Neural cell (in vitro differentiated cells): ENCODE data around the gene AKT3. TPM values are rescaled to one million over a fixed set of nuclear protein-coding genes. Genes with fewer than 3 reads are reported as not detected.

Experiments
- H2AFZ ChIP-seq: fragments of 200-600, 300-800 bp; sonication (generic), shearing (Covaris generic); 2 replicates; pipeline ENCODE4 v1.6.0; 2014; ENCODE audit warnings: low read depth, mild to moderate bottlenecking, antibody characterized with exemption, low read length, moderate library complexity
- H3F3A ChIP-seq: fragments of 200-600 bp; shearing (Covaris generic); 2 replicates; pipeline ENCODE4 v1.6.1; 2016; ENCODE audit warnings: mild to moderate bottlenecking, moderate library complexity, mixed read lengths, antibody characterized with exemption, low read length; ENCODE audit not compliant: insufficient read depth, poor library complexity, severe bottlenecking
- H3K27ac ChIP-seq: fragments of 200-600, 300-800 bp; sonication (generic), shearing (Covaris generic); 2 replicates; pipeline ENCODE4 v1.5.1; 2014; ENCODE audit warnings: mild to moderate bottlenecking, low read length, moderate library complexity
- H3K27me3 ChIP-seq: fragments of 300-800, 200-600 bp; sonication (generic), shearing (Covaris generic); 2 replicates; pipeline ENCODE4 v1.6.0; 2014; ENCODE audit warnings: mild to moderate bottlenecking, low read depth, low read length, moderate library complexity; ENCODE audit not compliant: insufficient read depth
- H3K36me3 ChIP-seq: fragments of 300-800, 200-600 bp; sonication (generic), shearing (Covaris generic); 2 replicates; pipeline ENCODE4 v1.5.1; 2014; ENCODE audit warnings: mild to moderate bottlenecking, antibody characterized with exemption, low read length, moderate library complexity; ENCODE audit not compliant: insufficient read depth
- H3K4me2 ChIP-seq: fragments of 300-800, 200-600 bp; sonication (generic), shearing (Covaris generic); 2 replicates; pipeline ENCODE4 v1.6.0; 2014; ENCODE audit warnings: mild to moderate bottlenecking, low read length
- H3K4me3 ChIP-seq: fragments of 300-800, 200-600 bp; sonication (generic), shearing (Covaris generic); 2 replicates; pipeline ENCODE4 v1.5.1; 2014; ENCODE audit warnings: mild to moderate bottlenecking, low read length, moderate library complexity
- H3K79me2 ChIP-seq: fragments of 200-600 bp; shearing (Covaris generic); replicated peaks from 2 replicates; pipeline ENCODE4 v1.6.0; 2014; ENCODE audit warnings: mild to moderate bottlenecking, low read length, moderate library complexity; ENCODE audit not compliant: insufficient read depth
- H3K9ac ChIP-seq: fragments of 300-800, 200-600 bp; sonication (generic), shearing (Covaris generic); 2 replicates; pipeline ENCODE4 v1.6.1; 2016; ENCODE audit warnings: mild to moderate bottlenecking, low read length, mixed read lengths
- H3K9me2 ChIP-seq: fragments of 200-600 bp; shearing (Covaris generic); 2 replicates; pipeline ENCODE4 v1.6.1; 2016; ENCODE audit warnings: mild to moderate bottlenecking, low read length, mixed read lengths; ENCODE audit not compliant: insufficient read depth
- H3K9me3 ChIP-seq: fragments of 200-600, 300-800 bp; sonication (generic), shearing (Covaris generic); 2 replicates; pipeline ENCODE4 v1.6.1; 2016; ENCODE audit warnings: mild to moderate bottlenecking, mixed run types, low read length, moderate library complexity, mixed read lengths
- H4K20me1 ChIP-seq: fragments of 200-600 bp; shearing (Covaris generic); 2 replicates; pipeline ENCODE4 v1.6.1; 2016; ENCODE audit warnings: mild to moderate bottlenecking, mixed run types; ENCODE audit not compliant: insufficient read depth
- EP300 ChIP-seq: fragments of 450-650 bp; conservative IDR thresholded peaks from 2 replicates; pipeline ENCODE4 v1.6.1; 2014; ENCODE audit warnings: antibody characterized with exemption, mild to moderate bottlenecking, moderate library complexity; ENCODE audit not compliant: poor library complexity, severe bottlenecking
- EZH2 ChIP-seq: fragments of 200-600, 300-800 bp; shearing (Covaris generic), sonication (generic); IDR thresholded peaks from 2 replicates; pipeline ENCODE4 v1.6.1; 2014; ENCODE audit warnings: antibody characterized with exemption, low read length, borderline replicate concordance, mild to moderate bottlenecking; ENCODE audit not compliant: insufficient read depth, poor library complexity, severe bottlenecking
- MXI1 ChIP-seq: fragments of 450-650 bp; conservative IDR thresholded peaks from 2 replicates; pipeline ENCODE4 v1.6.1; 2014; ENCODE audit warnings: antibody characterized with exemption, mild to moderate bottlenecking; ENCODE audit not compliant: poor library complexity, severe bottlenecking
- POLR2AphosphoS5 ChIP-seq: IDR thresholded peaks from 2 replicates; pipeline ENCODE4 v1.6.1; 2012
- RAD21 ChIP-seq: fragments of 450-650 bp; conservative IDR thresholded peaks from 2 replicates; pipeline ENCODE4 v1.6.1; 2014; ENCODE audit warnings: antibody characterized with exemption, mild to moderate bottlenecking, moderate library complexity
- SMC3 ChIP-seq: fragments of 450-650 bp; conservative IDR thresholded peaks from 2 replicates; pipeline ENCODE4 v1.6.1; 2014; ENCODE audit warnings: antibody characterized with exemption, mild to moderate bottlenecking, moderate library complexity; ENCODE audit not compliant: poor library complexity
- TAF1 ChIP-seq: IDR thresholded peaks from 2 replicates; pipeline ENCODE4 v1.6.1; 2012; ENCODE audit warnings: low read depth
- polyA plus RNA-seq: library from polyadenylated mRNA; depleted of rRNA; stranded (reverse); fragments of >200 nt; gene quantifications from 2 replicates; pipeline ENCODE4 v1.2.3, GENCODE V29; 2014
- TF ChIP-seq, protein P1 (sequence below): IDR thresholded peaks from 2 replicates; pipeline ENCODE4 v1.6.1; 2012; ENCODE audit warnings: borderline replicate concordance
- TF ChIP-seq, protein P2 (sequence below): fragments of 450-650 bp; IDR thresholded peaks from 2 replicates; pipeline ENCODE4 v1.5.1; 2014; ENCODE audit warnings: antibody characterized with exemption, mild to moderate bottlenecking, moderate library complexity; ENCODE audit not compliant: poor library complexity, severe bottlenecking

AKT3 gene
- polyA plus RNA-seq, 1 donor from 2014 or later, result 46.0 TPM

DNA sequence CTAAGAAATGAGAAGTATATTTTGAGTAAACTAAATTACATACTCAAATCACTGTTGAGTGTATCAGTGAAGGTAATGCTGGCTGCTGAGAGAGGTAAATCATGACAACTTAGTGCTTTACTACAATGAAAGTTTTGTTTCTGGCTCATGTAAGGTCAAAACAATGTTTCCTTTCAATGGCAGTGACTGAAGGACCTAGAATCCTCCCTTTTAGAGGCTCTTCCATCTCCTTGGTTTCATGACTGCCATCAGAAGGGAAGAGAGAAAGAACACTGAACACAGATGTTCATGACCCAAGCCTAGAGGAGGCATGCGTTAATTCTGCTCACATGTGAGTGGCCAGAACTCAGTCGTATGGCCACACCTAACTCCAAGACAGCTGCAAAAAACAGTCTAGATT lies 130.6 kb downstream of the AKT3 start:
- Histone ChIP-seq H3K4me3 (no peak overlapping the region), H3K4me2 (no peak overlapping the region), H3K27ac (no peak overlapping the region), H2AFZ (no peak overlapping the region), H3F3A (peaks cover 4% of the 10 kb centered on the region), H3K9me2 (no peaks in the 10 kb centered on the region), H3K9me3 (no peaks in the 10 kb centered on the region), H3K36me3 (no peaks in the 10 kb centered on the region), H4K20me1 (no peaks in the 10 kb centered on the region), H3K27me3 (no peaks in the 10 kb centered on the region), H3K79me2 (peaks cover 33% of the 10 kb centered on the region), H3K9ac (no peak overlapping the region)
- TF ChIP-seq EP300 (no peak), EZH2 (no peak), POLR2AphosphoS5 (no peak), TAF1 (no peak), SMC3 (no peak), RAD21 (no peak), MXI1 (no peak)
- TF ChIP-seq, protein P1, sequence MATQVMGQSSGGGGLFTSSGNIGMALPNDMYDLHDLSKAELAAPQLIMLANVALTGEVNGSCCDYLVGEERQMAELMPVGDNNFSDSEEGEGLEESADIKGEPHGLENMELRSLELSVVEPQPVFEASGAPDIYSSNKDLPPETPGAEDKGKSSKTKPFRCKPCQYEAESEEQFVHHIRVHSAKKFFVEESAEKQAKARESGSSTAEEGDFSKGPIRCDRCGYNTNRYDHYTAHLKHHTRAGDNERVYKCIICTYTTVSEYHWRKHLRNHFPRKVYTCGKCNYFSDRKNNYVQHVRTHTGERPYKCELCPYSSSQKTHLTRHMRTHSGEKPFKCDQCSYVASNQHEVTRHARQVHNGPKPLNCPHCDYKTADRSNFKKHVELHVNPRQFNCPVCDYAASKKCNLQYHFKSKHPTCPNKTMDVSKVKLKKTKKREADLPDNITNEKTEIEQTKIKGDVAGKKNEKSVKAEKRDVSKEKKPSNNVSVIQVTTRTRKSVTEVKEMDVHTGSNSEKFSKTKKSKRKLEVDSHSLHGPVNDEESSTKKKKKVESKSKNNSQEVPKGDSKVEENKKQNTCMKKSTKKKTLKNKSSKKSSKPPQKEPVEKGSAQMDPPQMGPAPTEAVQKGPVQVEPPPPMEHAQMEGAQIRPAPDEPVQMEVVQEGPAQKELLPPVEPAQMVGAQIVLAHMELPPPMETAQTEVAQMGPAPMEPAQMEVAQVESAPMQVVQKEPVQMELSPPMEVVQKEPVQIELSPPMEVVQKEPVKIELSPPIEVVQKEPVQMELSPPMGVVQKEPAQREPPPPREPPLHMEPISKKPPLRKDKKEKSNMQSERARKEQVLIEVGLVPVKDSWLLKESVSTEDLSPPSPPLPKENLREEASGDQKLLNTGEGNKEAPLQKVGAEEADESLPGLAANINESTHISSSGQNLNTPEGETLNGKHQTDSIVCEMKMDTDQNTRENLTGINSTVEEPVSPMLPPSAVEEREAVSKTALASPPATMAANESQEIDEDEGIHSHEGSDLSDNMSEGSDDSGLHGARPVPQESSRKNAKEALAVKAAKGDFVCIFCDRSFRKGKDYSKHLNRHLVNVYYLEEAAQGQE, result no peak
- TF ChIP-seq, protein P2, sequence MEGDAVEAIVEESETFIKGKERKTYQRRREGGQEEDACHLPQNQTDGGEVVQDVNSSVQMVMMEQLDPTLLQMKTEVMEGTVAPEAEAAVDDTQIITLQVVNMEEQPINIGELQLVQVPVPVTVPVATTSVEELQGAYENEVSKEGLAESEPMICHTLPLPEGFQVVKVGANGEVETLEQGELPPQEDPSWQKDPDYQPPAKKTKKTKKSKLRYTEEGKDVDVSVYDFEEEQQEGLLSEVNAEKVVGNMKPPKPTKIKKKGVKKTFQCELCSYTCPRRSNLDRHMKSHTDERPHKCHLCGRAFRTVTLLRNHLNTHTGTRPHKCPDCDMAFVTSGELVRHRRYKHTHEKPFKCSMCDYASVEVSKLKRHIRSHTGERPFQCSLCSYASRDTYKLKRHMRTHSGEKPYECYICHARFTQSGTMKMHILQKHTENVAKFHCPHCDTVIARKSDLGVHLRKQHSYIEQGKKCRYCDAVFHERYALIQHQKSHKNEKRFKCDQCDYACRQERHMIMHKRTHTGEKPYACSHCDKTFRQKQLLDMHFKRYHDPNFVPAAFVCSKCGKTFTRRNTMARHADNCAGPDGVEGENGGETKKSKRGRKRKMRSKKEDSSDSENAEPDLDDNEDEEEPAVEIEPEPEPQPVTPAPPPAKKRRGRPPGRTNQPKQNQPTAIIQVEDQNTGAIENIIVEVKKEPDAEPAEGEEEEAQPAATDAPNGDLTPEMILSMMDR, result no peak

DNA sequence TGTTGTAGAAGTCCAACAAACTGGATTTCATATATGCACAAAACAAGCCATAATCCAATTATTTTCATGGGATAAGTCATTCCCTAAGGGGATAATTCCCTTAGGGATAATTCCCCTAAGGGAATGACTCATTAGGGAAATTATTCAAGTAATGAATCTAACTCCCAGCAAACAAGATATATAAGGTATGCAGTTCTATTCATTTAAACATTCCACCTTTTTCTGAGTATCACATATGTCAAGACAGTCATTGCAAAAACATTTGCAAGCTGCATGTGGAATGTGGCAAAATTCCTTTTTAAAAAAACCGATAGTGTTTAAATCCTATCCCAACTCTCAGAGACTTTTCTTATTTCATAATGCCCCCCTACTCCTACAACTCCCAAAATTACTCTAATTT lies 131.2 kb downstream of the AKT3 start:
- no peaks in the 10 kb centered on the region for H3K36me3 ChIP-seq
- H3K4me3 ChIP-seq, result no peak overlapping the region
- no peaks in the 10 kb centered on the region for H3K9me2 ChIP-seq
- H3K27ac ChIP-seq, result no peak overlapping the region
- no peak overlapping the region for H3K9ac ChIP-seq
- no peak overlapping the region for H2AFZ ChIP-seq
- peaks cover 33% of the 10 kb centered on the region for H3K79me2 ChIP-seq
- H3F3A ChIP-seq, result peaks cover 8% of the 10 kb centered on the region
- no peaks in the 10 kb centered on the region for H4K20me1 ChIP-seq
- no peak for TF ChIP-seq POLR2AphosphoS5
- TF ChIP-seq, protein P1, result no peak
- TF ChIP-seq RAD21, result no peak
- TF ChIP-seq SMC3, result no peak
- TF ChIP-seq EZH2, result no peak
- TF ChIP-seq MXI1, result no peak
- no peak for TF ChIP-seq EP300
- no peak for TF ChIP-seq TAF1
- TF ChIP-seq, protein P2, result no peak
- H3K27me3 ChIP-seq, result no peaks in the 10 kb centered on the region
- no peak overlapping the region for H3K4me2 ChIP-seq
- H3K9me3 ChIP-seq, result no peaks in the 10 kb centered on the region
